Hepatocyte (in vitro differentiated cells): ENCODE data around the gene WASF3.

Experiments used
- EZH2phosphoT487 ChIP-seq: fragments of 200-600 bp; sonication (generic); IDR thresholded peaks from one replicate; pipeline ENCODE4 v1.6.1; 2018; ENCODE audit warnings: antibody characterized with exemption, mild to moderate bottlenecking, low read depth, moderate library complexity; ENCODE audit not compliant: unreplicated experiment, severe bottlenecking
- TF ChIP-seq, protein P1 (sequence below): fragments of 200-600 bp; sonication (generic); IDR thresholded peaks from 2 replicates; pipeline ENCODE4 v1.5.1; 2016; ENCODE audit warnings: antibody characterized with exemption, mild to moderate bottlenecking; ENCODE audit not compliant: poor library complexity

DNA sequence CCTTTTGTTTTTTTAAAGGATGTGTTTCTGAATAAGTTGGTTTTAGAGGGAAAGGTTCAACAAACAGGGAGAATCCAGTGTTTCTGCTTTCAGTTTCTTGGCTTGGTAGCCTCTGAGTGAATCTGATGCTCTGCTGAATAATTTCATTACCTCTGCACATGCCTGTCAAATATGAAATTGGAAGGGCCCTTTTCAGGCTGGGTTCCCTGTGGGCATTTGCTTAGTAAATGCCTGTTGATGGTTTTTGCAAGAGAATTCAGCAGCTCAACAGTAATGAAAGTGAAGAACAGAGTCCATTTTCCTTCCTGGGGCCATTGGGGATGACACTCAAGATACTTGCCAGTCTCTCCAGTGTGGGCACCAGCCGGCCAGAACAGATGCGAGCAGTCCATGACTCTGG, 128.8 kb downstream of the WASF3 start:
- TF ChIP-seq, protein P1, sequence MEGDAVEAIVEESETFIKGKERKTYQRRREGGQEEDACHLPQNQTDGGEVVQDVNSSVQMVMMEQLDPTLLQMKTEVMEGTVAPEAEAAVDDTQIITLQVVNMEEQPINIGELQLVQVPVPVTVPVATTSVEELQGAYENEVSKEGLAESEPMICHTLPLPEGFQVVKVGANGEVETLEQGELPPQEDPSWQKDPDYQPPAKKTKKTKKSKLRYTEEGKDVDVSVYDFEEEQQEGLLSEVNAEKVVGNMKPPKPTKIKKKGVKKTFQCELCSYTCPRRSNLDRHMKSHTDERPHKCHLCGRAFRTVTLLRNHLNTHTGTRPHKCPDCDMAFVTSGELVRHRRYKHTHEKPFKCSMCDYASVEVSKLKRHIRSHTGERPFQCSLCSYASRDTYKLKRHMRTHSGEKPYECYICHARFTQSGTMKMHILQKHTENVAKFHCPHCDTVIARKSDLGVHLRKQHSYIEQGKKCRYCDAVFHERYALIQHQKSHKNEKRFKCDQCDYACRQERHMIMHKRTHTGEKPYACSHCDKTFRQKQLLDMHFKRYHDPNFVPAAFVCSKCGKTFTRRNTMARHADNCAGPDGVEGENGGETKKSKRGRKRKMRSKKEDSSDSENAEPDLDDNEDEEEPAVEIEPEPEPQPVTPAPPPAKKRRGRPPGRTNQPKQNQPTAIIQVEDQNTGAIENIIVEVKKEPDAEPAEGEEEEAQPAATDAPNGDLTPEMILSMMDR, result no peak
- TF ChIP-seq EZH2phosphoT487, result no peak
